DOHH2 (cell line): Measurements from ENCODE around the gene SHC3.

Source experiments
- H3F3A ChIP-seq: fragments of 200-600 bp; sonication (generic), shearing (Covaris generic); 2 replicates; pipeline ENCODE4 v1.6.0; 2016; ENCODE audit warnings: antibody characterized with exemption, mild to moderate bottlenecking; ENCODE audit not compliant: control insufficient read depth, insufficient read depth
- H3K27ac ChIP-seq: fragments of 200-600 bp; sonication (generic); 2 replicates; pipeline ENCODE4 v1.5.1; 2014; ENCODE audit warnings: low read depth, mild to moderate bottlenecking, low read length, moderate library complexity
- H3K27me3 ChIP-seq: fragments of 200-600 bp; sonication (generic); 2 replicates; pipeline ENCODE4 v1.6.1; 2014; ENCODE audit warnings: mild to moderate bottlenecking, low read length, mixed read lengths; ENCODE audit not compliant: control insufficient read depth
- H3K36me3 ChIP-seq: fragments of 200-600 bp; sonication (generic); 2 replicates; pipeline ENCODE4 v1.6.1; 2014; ENCODE audit warnings: mild to moderate bottlenecking, low read length, moderate library complexity, mixed read lengths; ENCODE audit not compliant: control insufficient read depth
- H3K4me1 ChIP-seq: fragments of 200-600 bp; sonication (generic); 2 replicates; pipeline ENCODE4 v1.6.1; 2014; ENCODE audit warnings: mild to moderate bottlenecking, low read length, mixed read lengths; ENCODE audit not compliant: control insufficient read depth
- H3K4me2 ChIP-seq: fragments of 200-600 bp; sonication (generic); 2 replicates; pipeline ENCODE4 v1.6.0; 2014; ENCODE audit warnings: mild to moderate bottlenecking, low read length, moderate library complexity
- H3K4me3 ChIP-seq: fragments of 200-600 bp; sonication (generic); 2 replicates; pipeline ENCODE4 v1.5.1; 2014; ENCODE audit warnings: mild to moderate bottlenecking, low read length, mixed read lengths
- H3K79me2 ChIP-seq: fragments of 200-600 bp; sonication (generic); 2 replicates; pipeline ENCODE4 v1.6.1; 2014; ENCODE audit warnings: mild to moderate bottlenecking, low read length, mixed read lengths; ENCODE audit not compliant: control insufficient read depth
- H3K9me2 ChIP-seq: fragments of 200-600 bp; sonication (generic); replicated peaks from 2 replicates; pipeline ENCODE4 v1.6.1; 2014; ENCODE audit warnings: mild to moderate bottlenecking, low read length, mixed read lengths; ENCODE audit not compliant: control insufficient read depth
- H3K9me3 ChIP-seq: fragments of 200-600 bp; sonication (generic); 2 replicates; pipeline ENCODE4 v1.6.1; 2014; ENCODE audit warnings: antibody characterized with exemption, low read length, mixed read lengths; ENCODE audit not compliant: control insufficient read depth, insufficient read depth
- H4K20me1 ChIP-seq: fragments of 200-600 bp; sonication (generic); 2 replicates; pipeline ENCODE4 v1.6.0; 2014; ENCODE audit warnings: low read depth, mild to moderate bottlenecking, antibody characterized with exemption, low read length, moderate library complexity; ENCODE audit not compliant: control insufficient read depth, insufficient read depth
- CTCF ChIP-seq: fragments of 200-600 bp; sonication (generic); IDR thresholded peaks from one replicate; pipeline ENCODE4 v1.5.1; 2014; ENCODE audit warnings: antibody characterized with exemption, mild to moderate bottlenecking, low read depth, low read length; ENCODE audit not compliant: poor library complexity, severe bottlenecking
- EZH2phosphoT487 ChIP-seq: fragments of 200-600 bp; sonication (generic); IDR thresholded peaks from 2 replicates; pipeline ENCODE4 v1.6.1; 2017; ENCODE audit warnings: borderline replicate concordance, mild to moderate bottlenecking, antibody characterized with exemption, low read length, moderate library complexity, mixed read lengths

Gene SHC3

GRCh38 chr9:89135591-89136166 lies 42.9 kb downstream of the SHC3 start:
- Histone ChIP-seq H3K4me3 (no peak overlapping the region), H3K27ac (no peak overlapping the region), H3K79me2 (no peaks in the 10 kb centered on the region), H3K9me3 (no peaks in the 10 kb centered on the region), H3K4me2 (no peak overlapping the region), H3K9me2 (no peaks in the 10 kb centered on the region), H3F3A (no peaks in the 10 kb centered on the region), H3K4me1 (no peaks in the 10 kb centered on the region), H3K27me3 (no peaks in the 10 kb centered on the region), H4K20me1 (no peaks in the 10 kb centered on the region), H3K36me3 (no peaks in the 10 kb centered on the region)
- TF ChIP-seq EZH2phosphoT487 (no peak), CTCF (no peak)

GRCh38 chr9:89134709-89135108 lies 43.9 kb downstream of the SHC3 start:
- no peak overlapping the region for H3K27ac ChIP-seq
- no peak overlapping the region for H3K4me2 ChIP-seq
- H3K9me2 ChIP-seq = no peaks in the 10 kb centered on the region
- no peaks in the 10 kb centered on the region for H3K36me3 ChIP-seq
- no peaks in the 10 kb centered on the region for H4K20me1 ChIP-seq
- no peaks in the 10 kb centered on the region for H3K79me2 ChIP-seq
- no peaks in the 10 kb centered on the region for H3F3A ChIP-seq
- no peak overlapping the region for H3K4me3 ChIP-seq
- TF ChIP-seq CTCF (no peak), EZH2phosphoT487 (no peak)
- no peaks in the 10 kb centered on the region for H3K9me3 ChIP-seq
- no peaks in the 10 kb centered on the region for H3K27me3 ChIP-seq
- no peaks in the 10 kb centered on the region for H3K4me1 ChIP-seq

GRCh38 chr9:89122949-89123348 lies 55.7 kb downstream of the SHC3 start:
- Histone ChIP-seq H3K4me3 (no peak overlapping the region), H3K79me2 (no peaks in the 10 kb centered on the region), H4K20me1 (no peaks in the 10 kb centered on the region), H3F3A (no peaks in the 10 kb centered on the region), H3K27ac (no peak overlapping the region), H3K4me1 (no peaks in the 10 kb centered on the region), H3K27me3 (no peaks in the 10 kb centered on the region), H3K9me2 (no peaks in the 10 kb centered on the region), H3K36me3 (no peaks in the 10 kb centered on the region), H3K9me3 (no peaks in the 10 kb centered on the region), H3K4me2 (no peak overlapping the region)
- no peak for TF ChIP-seq CTCF
- no peak for TF ChIP-seq EZH2phosphoT487

- Histone ChIP-seq H3K27ac (no peak overlapping the region), H3K9me2 (no peaks in the 10 kb centered on the region), H3K79me2 (no peaks in the 10 kb centered on the region), H3K36me3 (no peaks in the 10 kb centered on the region), H3K4me3 (no peak overlapping the region), H3K4me2 (no peak overlapping the region), H3K9me3 (no peaks in the 10 kb centered on the region), H3K4me1 (no peaks in the 10 kb centered on the region), H3K27me3 (no peaks in the 10 kb centered on the region), H4K20me1 (no peaks in the 10 kb centered on the region), H3F3A (no peaks in the 10 kb centered on the region)
- no peak for TF ChIP-seq EZH2phosphoT487
- no peak for TF ChIP-seq CTCF
These were observed 57.9 kb downstream of the SHC3 start for GRCh38 chr9:89120704-89121103.
